Measurements from ENCODE around the gene MRFAP1.

DNA sequence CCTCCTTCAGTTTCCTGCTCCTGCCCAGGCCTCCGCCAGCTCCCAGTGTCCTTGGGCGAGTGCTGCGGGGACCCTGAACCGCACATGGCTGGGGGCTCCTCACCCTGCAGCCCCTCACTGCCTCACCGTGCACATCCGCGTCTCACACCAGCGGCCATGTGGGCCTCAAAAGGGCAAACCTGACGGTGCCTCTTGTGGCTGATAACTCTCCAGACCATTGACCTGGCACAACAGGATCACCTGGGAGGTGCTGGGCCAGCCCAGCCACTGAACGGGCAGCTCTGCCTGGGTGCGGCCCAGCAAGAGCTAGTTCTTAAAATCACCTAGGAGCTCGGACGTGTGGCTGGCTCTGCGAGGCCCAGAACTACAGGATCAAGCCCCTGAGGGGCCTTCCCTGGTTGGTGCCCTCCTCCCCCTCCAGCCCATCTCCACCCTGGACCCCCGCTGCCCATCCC is 49.0 kb downstream of the MRFAP1 start:
- no peak for TF ChIP-seq POLR2A (IDR thresholded peaks at IDR 0.05)
- no peak for TF ChIP-seq EP300 (IDR thresholded peaks at IDR 0.05)

Data from stomach (tissue), 4 donors.